PC-9 (cell line): Measurements from ENCODE around the gene PLEKHM2.

ENCODE experiments used
- EZH2 ChIP-seq: fragments of 200-600 bp; sonication (generic); IDR thresholded peaks from 2 replicates; pipeline ENCODE4 v1.8.0; 2017; ENCODE audit warnings: antibody characterized with exemption, low read depth
- TF ChIP-seq, protein P1 (sequence below): fragments of 200-600 bp; sonication (generic); conservative IDR thresholded peaks from 2 replicates; pipeline ENCODE4 v1.6.1; 2017; ENCODE audit warnings: mixed run types, antibody characterized with exemption, mild to moderate bottlenecking, moderate library complexity

GRCh38 chr1:15733218-15733725 lies 49.2 kb downstream of the PLEKHM2 start:
- TF ChIP-seq, protein P1, sequence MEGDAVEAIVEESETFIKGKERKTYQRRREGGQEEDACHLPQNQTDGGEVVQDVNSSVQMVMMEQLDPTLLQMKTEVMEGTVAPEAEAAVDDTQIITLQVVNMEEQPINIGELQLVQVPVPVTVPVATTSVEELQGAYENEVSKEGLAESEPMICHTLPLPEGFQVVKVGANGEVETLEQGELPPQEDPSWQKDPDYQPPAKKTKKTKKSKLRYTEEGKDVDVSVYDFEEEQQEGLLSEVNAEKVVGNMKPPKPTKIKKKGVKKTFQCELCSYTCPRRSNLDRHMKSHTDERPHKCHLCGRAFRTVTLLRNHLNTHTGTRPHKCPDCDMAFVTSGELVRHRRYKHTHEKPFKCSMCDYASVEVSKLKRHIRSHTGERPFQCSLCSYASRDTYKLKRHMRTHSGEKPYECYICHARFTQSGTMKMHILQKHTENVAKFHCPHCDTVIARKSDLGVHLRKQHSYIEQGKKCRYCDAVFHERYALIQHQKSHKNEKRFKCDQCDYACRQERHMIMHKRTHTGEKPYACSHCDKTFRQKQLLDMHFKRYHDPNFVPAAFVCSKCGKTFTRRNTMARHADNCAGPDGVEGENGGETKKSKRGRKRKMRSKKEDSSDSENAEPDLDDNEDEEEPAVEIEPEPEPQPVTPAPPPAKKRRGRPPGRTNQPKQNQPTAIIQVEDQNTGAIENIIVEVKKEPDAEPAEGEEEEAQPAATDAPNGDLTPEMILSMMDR: no peak
- no peak for TF ChIP-seq EZH2
